Spleen (tissue), 7 donors: Measurements from ENCODE around the gene GRIK5.

ENCODE experiments used
- CTCF ChIP-seq, 11 experiments: fragments of 200-600 bp in 7 of 11; fragments of 450-650 bp in 4 of 11; sonication (generic) in 4 of 11; IDR thresholded peaks in 8 of 11; conservative IDR thresholded peaks in 3 of 11; 1 replicate in 7 of 11; 2 replicates in 4 of 11; pipeline versions ENCODE4 v1.4.0 to v1.8.0; 2016 to 2021; ENCODE audit warnings: antibody characterized with exemption in 11 of 11, inconsistent platforms in 4 of 11, mild to moderate bottlenecking in 1 of 11
- POLR2A ChIP-seq, 3 donors: fragments of 450-650 bp; IDR thresholded peaks; one replicate each; pipeline ENCODE4 v1.5.1; 2017; ENCODE audit warnings: antibody characterized with exemption in 3 of 3, mild to moderate bottlenecking in 1 of 3
- POLR2AphosphoS5 ChIP-seq, 3 donors: sonication (generic); formaldehyde crosslinking; IDR thresholded peaks; one replicate each; pipeline ENCODE4 v1.5.1; 2017; ENCODE audit warnings: antibody characterized with exemption in 3 of 3
- donor health status: DM: no; HTN: no; CAD: no; lungs with moderate emphysema.
- donor health status: DM: no; HTN: no; CAD: no.
- donor health status: DM: no; HTN: no; CAD: no.

- no peak for TF ChIP-seq POLR2A (IDR thresholded peaks at IDR 0.05)
- TF ChIP-seq CTCF (IDR thresholded peaks at IDR 0.05 in 8 of 11, conservative IDR thresholded peaks at IDR 0.05 in 3 of 11): no peak
- no peak for TF ChIP-seq POLR2AphosphoS5 (IDR thresholded peaks at IDR 0.05)
Measured at GRCh38 chr19:42024622-42025111, 45.3 kb downstream of the GRIK5 start.
